ENCODE results near the gene TRPV5.

TRPV5 gene

GRCh38 chr7:142884286-142884640 lies 49.3 kb downstream of the TRPV5 start:
- DNase-seq (ENCODE audit: low read depth), result no peak
- TF ChIP-seq MYC (IDR thresholded peaks at IDR 0.05; ENCODE audit: low read depth, low read length) (no peak), POLR2A (IDR thresholded peaks at IDR 0.05; ENCODE audit: extremely low read depth, insufficient read length) (no peak), CTCF (IDR thresholded peaks at IDR 0.05; ENCODE audit: low read depth, low read length) (no peak), MAX (IDR thresholded peaks at IDR 0.05; ENCODE audit: low read depth, low read length) (no peak)
- H3K4me3 ChIP-seq (ENCODE audit: low read depth, low read length), result no peak overlapping the region

GRCh38 chr7:142883571-142884285 lies 49.8 kb downstream of the TRPV5 start:
- no peak overlapping the region for H3K4me3 ChIP-seq (ENCODE audit: low read depth, low read length)
- DNase-seq (ENCODE audit: low read depth), result no peak
- TF ChIP-seq POLR2A (IDR thresholded peaks at IDR 0.05; ENCODE audit: extremely low read depth, insufficient read length) (no peak), CTCF (IDR thresholded peaks at IDR 0.05; ENCODE audit: low read depth, low read length) (no peak), MAX (IDR thresholded peaks at IDR 0.05; ENCODE audit: low read depth, low read length) (no peak), MYC (IDR thresholded peaks at IDR 0.05; ENCODE audit: low read depth, low read length) (no peak)

GRCh38 chr7:142883145-142883544 lies 50.4 kb downstream of the TRPV5 start:
- no peak for TF ChIP-seq MYC (IDR thresholded peaks at IDR 0.05; ENCODE audit: low read depth, low read length)
- no peak for DNase-seq (ENCODE audit: low read depth)

GRCh38 chr7:142882338-142882678 lies 51.2 kb downstream of the TRPV5 start:
- TF ChIP-seq POLR2A (IDR thresholded peaks at IDR 0.05; ENCODE audit: extremely low read depth, insufficient read length) (no peak), MYC (IDR thresholded peaks at IDR 0.05; ENCODE audit: low read depth, low read length) (no peak), CTCF (IDR thresholded peaks at IDR 0.05; ENCODE audit: low read depth, low read length) (no peak), MAX (IDR thresholded peaks at IDR 0.05; ENCODE audit: low read depth, low read length) (no peak)
- DNase-seq (ENCODE audit: low read depth), result no peak
- H3K4me3 ChIP-seq (ENCODE audit: low read depth, low read length), result no peak overlapping the region

More at GRCh38 chr7:142883145-142883544, 50.4 kb downstream of the TRPV5 start:
- no peak overlapping the region for H3K4me3 ChIP-seq (ENCODE audit: low read depth, low read length)

- no peak overlapping the region for H3K4me3 ChIP-seq (ENCODE audit: low read depth, low read length)
- DNase-seq (ENCODE audit: low read depth), result no peak
- no peak for TF ChIP-seq MAX (IDR thresholded peaks at IDR 0.05; ENCODE audit: low read depth, low read length)
- TF ChIP-seq POLR2A (IDR thresholded peaks at IDR 0.05; ENCODE audit: extremely low read depth, insufficient read length), result no peak
- no peak for TF ChIP-seq MYC (IDR thresholded peaks at IDR 0.05; ENCODE audit: low read depth, low read length)
- TF ChIP-seq CTCF (IDR thresholded peaks at IDR 0.05; ENCODE audit: low read depth, low read length), result no peak
Measured at GRCh38 chr7:142881586-142882337, 51.8 kb downstream of the TRPV5 start.

- peak; percentile 41 for DNase-seq (ENCODE audit: low read depth)
- no peak overlapping the region for H3K4me3 ChIP-seq (ENCODE audit: low read depth, low read length)
- TF ChIP-seq POLR2A (IDR thresholded peaks at IDR 0.05; ENCODE audit: extremely low read depth, insufficient read length) (no peak), CTCF (IDR thresholded peaks at IDR 0.05; ENCODE audit: low read depth, low read length) (peak; percentile 94)
Measured at GRCh38 chr7:142880876-142881505, 52.6 kb downstream of the TRPV5 start.

All from NB4 (cell line).